GM12875 (cell line): ENCODE results near the gene DDX56.
A peak's percentile ranks its signal among the peaks of the same experiment; 100 is the strongest.
"Not testable (repeated sequence)": the region's sequence is repeated elsewhere in the genome, so short reads cannot be mapped to it uniquely, and the experiment has no call there.

Source experiments
- H3K4me3 ChIP-seq: one replicate; pipeline ENCODE4 v1.5.1; 2011; ENCODE audit warnings: low read depth, low read length, control low read depth
- TF ChIP-seq, protein P1 (sequence below): IDR thresholded peaks from 2 replicates; pipeline ENCODE4 v1.5.1; 2011; ENCODE audit warnings: low read depth, mild to moderate bottlenecking, control low read depth, inconsistent platforms, low read length, moderate library complexity, borderline replicate concordance; ENCODE audit not compliant: insufficient read depth

Gene DDX56

DNA sequence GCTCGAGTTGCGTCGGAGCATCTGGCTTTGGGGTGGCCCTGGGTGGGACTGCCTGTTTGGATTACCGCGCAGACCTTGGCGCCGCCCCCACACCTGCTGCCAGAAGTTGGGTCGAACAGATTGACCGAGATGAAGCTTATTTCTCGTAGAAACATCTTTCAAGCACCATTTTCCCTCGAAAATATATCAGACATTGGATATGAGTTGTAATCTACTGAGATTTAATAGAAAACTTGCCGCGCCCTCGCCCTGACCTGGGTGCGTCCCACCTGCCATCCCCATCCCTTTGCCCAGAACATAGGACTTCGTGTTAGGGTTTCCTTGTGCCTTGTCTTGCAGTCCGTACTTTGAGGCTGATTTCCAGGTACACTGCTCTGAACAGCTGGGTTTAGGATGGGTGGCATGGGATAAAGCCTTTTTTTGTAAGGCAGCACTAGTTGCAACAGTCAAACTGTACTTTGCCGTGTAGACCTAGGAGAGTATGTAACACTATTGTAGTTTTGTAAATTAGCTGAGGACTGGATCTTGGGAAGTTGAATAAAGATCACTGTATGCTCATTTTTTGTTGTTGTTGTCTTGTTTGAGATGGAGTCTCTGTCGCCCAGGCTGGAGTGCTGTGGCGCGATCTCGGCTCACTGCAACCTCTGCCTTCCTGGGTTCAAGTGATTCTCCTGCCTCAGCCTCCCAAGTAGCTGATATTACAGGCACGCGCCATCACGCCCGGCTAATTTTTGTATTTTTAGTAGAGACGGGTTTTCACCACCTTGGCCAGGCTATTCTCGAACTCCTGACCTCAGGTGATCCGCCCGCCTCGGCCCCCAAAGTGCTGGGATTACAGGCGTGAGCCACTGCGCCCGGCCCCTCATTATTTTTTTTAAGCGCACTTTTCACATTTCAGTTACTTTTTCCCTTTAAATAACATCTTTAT lies 33.7 kb upstream of the DDX56 start:
- TF ChIP-seq, protein P1, sequence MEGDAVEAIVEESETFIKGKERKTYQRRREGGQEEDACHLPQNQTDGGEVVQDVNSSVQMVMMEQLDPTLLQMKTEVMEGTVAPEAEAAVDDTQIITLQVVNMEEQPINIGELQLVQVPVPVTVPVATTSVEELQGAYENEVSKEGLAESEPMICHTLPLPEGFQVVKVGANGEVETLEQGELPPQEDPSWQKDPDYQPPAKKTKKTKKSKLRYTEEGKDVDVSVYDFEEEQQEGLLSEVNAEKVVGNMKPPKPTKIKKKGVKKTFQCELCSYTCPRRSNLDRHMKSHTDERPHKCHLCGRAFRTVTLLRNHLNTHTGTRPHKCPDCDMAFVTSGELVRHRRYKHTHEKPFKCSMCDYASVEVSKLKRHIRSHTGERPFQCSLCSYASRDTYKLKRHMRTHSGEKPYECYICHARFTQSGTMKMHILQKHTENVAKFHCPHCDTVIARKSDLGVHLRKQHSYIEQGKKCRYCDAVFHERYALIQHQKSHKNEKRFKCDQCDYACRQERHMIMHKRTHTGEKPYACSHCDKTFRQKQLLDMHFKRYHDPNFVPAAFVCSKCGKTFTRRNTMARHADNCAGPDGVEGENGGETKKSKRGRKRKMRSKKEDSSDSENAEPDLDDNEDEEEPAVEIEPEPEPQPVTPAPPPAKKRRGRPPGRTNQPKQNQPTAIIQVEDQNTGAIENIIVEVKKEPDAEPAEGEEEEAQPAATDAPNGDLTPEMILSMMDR: no peak
- peak overlapping the region; percentile 96 for H3K4me3 ChIP-seq

- peak within 1 kb of the TSS; percentile 96 for H3K4me3 ChIP-seq
- TF ChIP-seq, protein P1: no peak
Measured at GRCh38 chr7:44606341-44607140, 32.8 kb upstream of the DDX56 start, which contains the start of gene OGDH. OGDH (plus strand) TSS chr7:44606627; CDS start chr7:44624344, 17,717 bp downstream.

DNA sequence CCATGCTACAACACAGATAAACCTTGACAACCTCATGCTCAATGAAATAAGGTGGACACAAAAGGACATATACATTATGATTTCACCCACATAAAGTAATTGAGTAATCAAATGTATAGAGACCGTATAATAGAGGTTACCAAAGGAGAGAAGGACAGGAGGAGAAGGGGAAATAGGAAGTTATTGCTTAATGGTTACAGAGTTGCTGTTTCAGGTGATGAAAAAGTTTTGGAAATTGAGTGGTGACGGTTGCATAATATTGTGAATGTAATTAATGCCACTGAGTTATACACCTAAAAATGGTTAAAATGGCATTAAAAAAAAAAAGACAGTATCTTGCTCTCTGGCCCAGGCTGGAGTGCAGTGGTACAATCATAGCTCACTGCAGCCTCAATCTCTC lies 31.2 kb upstream of the DDX56 start:
- H3K4me3 ChIP-seq: no peak overlapping the region
- TF ChIP-seq, protein P1: no peak

DNA sequence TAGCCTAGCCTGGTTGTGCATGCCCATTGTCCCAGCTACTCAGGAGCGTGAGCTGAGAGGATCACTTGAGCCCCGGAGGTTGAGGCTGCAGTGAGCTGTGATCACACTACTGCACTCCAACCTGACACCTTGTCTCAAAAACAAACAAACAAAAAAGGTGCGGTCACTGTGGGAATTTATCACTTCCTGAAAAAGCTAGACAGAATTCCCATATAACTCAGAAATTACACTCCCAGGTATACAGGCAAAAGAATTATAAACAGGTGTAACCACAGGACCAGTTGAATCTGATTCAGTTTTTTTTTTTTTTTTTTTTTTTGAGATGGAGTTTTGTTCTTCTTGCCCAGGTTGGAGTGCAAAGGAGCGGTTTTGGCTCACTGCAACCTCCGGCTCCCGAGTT lies 29.5 kb upstream of the DDX56 start:
- H3K4me3 ChIP-seq: no peak overlapping the region
- TF ChIP-seq, protein P1: no peak

DNA sequence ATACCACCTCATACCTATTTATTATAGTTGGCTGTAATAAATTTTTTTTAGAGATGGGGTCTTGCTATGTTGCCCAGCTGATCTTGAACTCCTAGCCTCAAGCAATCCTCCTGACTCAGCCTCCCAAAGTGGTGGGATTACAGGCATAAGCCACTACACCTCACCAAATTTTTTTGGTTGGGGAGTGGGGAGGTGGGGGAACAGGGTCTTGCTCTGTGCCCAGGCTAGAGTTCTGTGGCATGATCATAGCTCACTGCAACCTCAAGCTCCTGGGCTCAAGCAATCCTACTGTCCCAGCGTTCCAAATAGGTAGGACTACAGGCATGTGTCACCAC lies 28.8 kb upstream of the DDX56 start:
- TF ChIP-seq, protein P1: no peak
- no peak overlapping the region for H3K4me3 ChIP-seq

GRCh38 chr7:44599222-44599621 lies 25.5 kb upstream of the DDX56 start:
- TF ChIP-seq, protein P1: no peak
- no peak overlapping the region for H3K4me3 ChIP-seq

GRCh38 chr7:44597181-44597580 lies 23.5 kb upstream of the DDX56 start:
- H3K4me3 ChIP-seq: not testable (repeated sequence)
